ENCODE data around the gene MED25. TPM values are rescaled to one million over a fixed set of nuclear protein-coding genes. Genes with fewer than 3 reads are reported as not detected.
A peak's percentile ranks its signal among the peaks of the same experiment; 100 is the strongest.

The MED25 gene
- polyA plus RNA-seq, 3 donors, result 13.9 to 52.9 (median 18.5) TPM

DNA sequence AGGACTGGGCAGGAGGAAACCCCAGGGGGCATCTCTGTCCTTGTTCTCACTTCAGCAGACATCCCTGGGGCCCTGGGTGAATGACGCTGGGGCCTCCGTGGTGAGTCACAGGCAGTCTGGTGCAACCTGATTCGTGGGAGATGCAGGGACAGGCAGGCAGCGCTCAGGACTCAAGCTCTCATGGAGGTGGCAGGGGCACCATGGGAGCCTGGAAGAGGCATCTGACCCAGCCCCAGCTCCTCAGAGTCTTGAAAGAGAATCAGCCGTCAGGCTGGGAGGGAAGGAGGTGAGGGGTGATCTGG, 18.9 kb downstream of the MED25 start:
- peaks cover 73 to 83% of the 10 kb centered on the region in 2 donors for H3K36me3 Mint-ChIP-seq
- Histone ChIP-seq H3K27ac (ENCODE audit: low read depth in 1 of 2, low read length in 2 of 2) (no peak overlapping the region), H3K4me1 (ENCODE audit: control insufficient read depth in 1 of 2, insufficient read depth in 2 of 2, low read length in 2 of 2) (peaks cover 10 to 12% of the 10 kb centered on the region in 2 donors), H2AFZ (ENCODE audit: insufficient read depth, low read depth, low read length, poor library complexity, severe bottlenecking) (no peak overlapping the region), H3K36me3 (replicated peaks in 1 of 2; ENCODE audit: control insufficient read depth in 1 of 2, insufficient read depth in 2 of 2, low read length in 2 of 2) (peaks cover 73 to 91% of the 10 kb centered on the region in 2 donors), H3K4me3 (replicated peaks in 1 of 3; ENCODE audit: low read depth in 2 of 3, low read length in 3 of 3) (no peak overlapping the region), H3K27me3 (ENCODE audit: control insufficient read depth in 2 of 2, insufficient read depth in 2 of 2, low read length in 2 of 2) (no peaks in the 10 kb centered on the region), H3K4me2 (replicated peaks; ENCODE audit: extremely low read depth, low read length, poor library complexity, severe bottlenecking) (no peak overlapping the region), H3K9me3 (replicated peaks in 1 of 2; ENCODE audit: control insufficient read depth in 1 of 2, insufficient read depth in 1 of 2, low read length in 2 of 2) (no peaks in the 10 kb centered on the region), H4K20me1 (ENCODE audit: insufficient read depth, low read length) (peaks cover 9% of the 10 kb centered on the region), H3K79me2 (ENCODE audit: insufficient read depth, low read length) (no peaks in the 10 kb centered on the region), H3K9ac (ENCODE audit: insufficient read depth, low read length, poor library complexity, severe bottlenecking) (no peak overlapping the region)
- no peak overlapping the region for H3K4me3 Mint-ChIP-seq
- H3K27ac Mint-ChIP-seq, result peak overlapping the region in 1 of 7 donors; percentile 1
- H3K4me1 Mint-ChIP-seq, result peaks cover 14% of the 10 kb centered on the region
- H3K27me3 Mint-ChIP-seq (ENCODE audit: low read depth in 3 of 3), result no peaks in the 10 kb centered on the region
- DNase-seq, result no peak
- 90% methylated on average over 4 of the region's 5 CpGs for WGBS (ENCODE audit: insufficient coverage)
- intact Hi-C loops (cut with micrococcal nuclease), result no loop called here
- TF ChIP-seq, protein P1, sequence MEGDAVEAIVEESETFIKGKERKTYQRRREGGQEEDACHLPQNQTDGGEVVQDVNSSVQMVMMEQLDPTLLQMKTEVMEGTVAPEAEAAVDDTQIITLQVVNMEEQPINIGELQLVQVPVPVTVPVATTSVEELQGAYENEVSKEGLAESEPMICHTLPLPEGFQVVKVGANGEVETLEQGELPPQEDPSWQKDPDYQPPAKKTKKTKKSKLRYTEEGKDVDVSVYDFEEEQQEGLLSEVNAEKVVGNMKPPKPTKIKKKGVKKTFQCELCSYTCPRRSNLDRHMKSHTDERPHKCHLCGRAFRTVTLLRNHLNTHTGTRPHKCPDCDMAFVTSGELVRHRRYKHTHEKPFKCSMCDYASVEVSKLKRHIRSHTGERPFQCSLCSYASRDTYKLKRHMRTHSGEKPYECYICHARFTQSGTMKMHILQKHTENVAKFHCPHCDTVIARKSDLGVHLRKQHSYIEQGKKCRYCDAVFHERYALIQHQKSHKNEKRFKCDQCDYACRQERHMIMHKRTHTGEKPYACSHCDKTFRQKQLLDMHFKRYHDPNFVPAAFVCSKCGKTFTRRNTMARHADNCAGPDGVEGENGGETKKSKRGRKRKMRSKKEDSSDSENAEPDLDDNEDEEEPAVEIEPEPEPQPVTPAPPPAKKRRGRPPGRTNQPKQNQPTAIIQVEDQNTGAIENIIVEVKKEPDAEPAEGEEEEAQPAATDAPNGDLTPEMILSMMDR (IDR thresholded peaks at IDR 0.05), result no peak
- peaks cover 0 to 3% (median 0%) of the 10 kb centered on the region in 7 donors for H3K9me3 Mint-ChIP-seq

DNA sequence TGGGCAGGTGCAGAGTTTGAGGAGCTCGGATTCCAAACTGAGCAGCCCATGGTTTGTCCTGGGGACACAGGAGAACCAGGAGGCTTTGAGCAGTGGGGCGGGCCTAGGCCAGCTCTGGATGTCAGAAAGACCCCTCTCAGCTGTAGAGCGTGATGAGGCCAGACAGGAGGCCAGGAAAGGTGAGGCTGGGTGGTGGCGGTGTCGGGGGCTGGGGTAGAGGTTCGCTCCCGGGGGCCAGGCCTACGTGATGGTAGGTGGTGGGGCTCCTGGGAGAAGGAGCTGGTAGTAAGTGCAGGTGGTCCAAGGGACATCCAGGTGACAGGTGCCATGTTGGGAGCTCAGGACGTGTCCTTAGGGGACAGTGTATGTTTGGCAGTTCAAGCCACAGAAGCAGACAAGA, 19.3 kb downstream of the MED25 start:
- intact Hi-C loops (cut with micrococcal nuclease), result no loop called here
- H3K36me3 ChIP-seq (replicated peaks in 1 of 2; ENCODE audit: control insufficient read depth in 1 of 2, insufficient read depth in 2 of 2, low read length in 2 of 2), result peaks cover 68 to 86% of the 10 kb centered on the region in 2 donors
- H4K20me1 ChIP-seq (ENCODE audit: insufficient read depth, low read length), result peaks cover 6% of the 10 kb centered on the region
- H3K4me2 ChIP-seq (replicated peaks; ENCODE audit: extremely low read depth, low read length, poor library complexity, severe bottlenecking), result no peak overlapping the region
- H3K27me3 ChIP-seq (ENCODE audit: control insufficient read depth in 2 of 2, insufficient read depth in 2 of 2, low read length in 2 of 2), result no peaks in the 10 kb centered on the region
- H3K27me3 Mint-ChIP-seq (ENCODE audit: low read depth in 3 of 3), result no peaks in the 10 kb centered on the region
- H3K4me3 ChIP-seq (replicated peaks in 1 of 3; ENCODE audit: low read depth in 2 of 3, low read length in 3 of 3), result no peak overlapping the region
- H3K27ac Mint-ChIP-seq, result no peak overlapping the region
- no peak overlapping the region for H3K4me3 Mint-ChIP-seq
- H3K9me3 Mint-ChIP-seq, result peaks cover 0 to 3% (median 0%) of the 10 kb centered on the region in 7 donors
- peaks cover 9% of the 10 kb centered on the region for H3K4me1 Mint-ChIP-seq
- no peak overlapping the region for H3K27ac ChIP-seq (ENCODE audit: low read depth in 1 of 2, low read length in 2 of 2)
- DNase-seq, result no peak
- 99% methylated on average over 9 of the region's 9 CpGs for WGBS (ENCODE audit: insufficient coverage)
- no peaks in the 10 kb centered on the region for H3K9me3 ChIP-seq (replicated peaks in 1 of 2; ENCODE audit: control insufficient read depth in 1 of 2, insufficient read depth in 1 of 2, low read length in 2 of 2)
- peaks cover 69 to 78% of the 10 kb centered on the region in 2 donors for H3K36me3 Mint-ChIP-seq
- peaks cover 6 to 7% of the 10 kb centered on the region in 2 donors for H3K4me1 ChIP-seq (ENCODE audit: control insufficient read depth in 1 of 2, insufficient read depth in 2 of 2, low read length in 2 of 2)
- no peaks in the 10 kb centered on the region for H3K79me2 ChIP-seq (ENCODE audit: insufficient read depth, low read length)
- H2AFZ ChIP-seq (ENCODE audit: insufficient read depth, low read depth, low read length, poor library complexity, severe bottlenecking), result no peak overlapping the region
- TF ChIP-seq, protein P1 (IDR thresholded peaks at IDR 0.05), result no peak
- H3K9ac ChIP-seq (ENCODE audit: insufficient read depth, low read length, poor library complexity, severe bottlenecking), result no peak overlapping the region
